Activated naive CD4-positive, alpha-beta T cell treated with anti-CD3 and anti-CD28 coated beads for 36 hours (primary cell): ENCODE results near the gene SPCS1. TPM values are rescaled to one million over a fixed set of nuclear protein-coding genes. Genes with fewer than 3 reads are reported as not detected.
"Not testable (repeated sequence)": the region's sequence is repeated elsewhere in the genome, so short reads cannot be mapped to it uniquely, and the experiment has no call there.

Source experiments
- CTCF ChIA-PET: fragments of 350-600 bp; sonication (Branson Sonifier 250); formaldehyde crosslinking; loops from one replicate; lab custom pipeline; 2021; ENCODE audit warnings: antibody characterized with exemption; lab: Charles Lee
- DNase-seq: peaks from one replicate; pipeline ENCODE4 v3.0.0-alpha.2; 2020
- H3K27ac Mint-ChIP-seq: one replicate; pipeline ENCODE4 v1.8.0; 2021; ENCODE audit warnings: mild to moderate bottlenecking, mixed read lengths
- H3K27me3 Mint-ChIP-seq: one replicate; pipeline ENCODE4 v1.8.0; 2021; ENCODE audit warnings: low read depth, mixed read lengths
- H3K36me3 Mint-ChIP-seq: one replicate; pipeline ENCODE4 v1.8.0; 2021; ENCODE audit warnings: low read depth, mixed read lengths
- H3K4me1 Mint-ChIP-seq: one replicate; pipeline ENCODE4 v1.8.0; 2021; ENCODE audit warnings: low read depth, mixed read lengths
- H3K4me3 Mint-ChIP-seq: one replicate; pipeline ENCODE4 v1.8.0; 2021; ENCODE audit warnings: mild to moderate bottlenecking, moderate library complexity, mixed read lengths
- H3K9me3 Mint-ChIP-seq: one replicate; pipeline ENCODE4 v1.8.0; 2021; ENCODE audit warnings: mixed read lengths
- intact Hi-C: fragments of 100-400 bp; cut with micrococcal nuclease; formaldehyde crosslinking; loops from one replicate; pipeline ENCODE4 v1.15.1; 2023
- total RNA-seq, 2 experiments: library from RNA; stranded (reverse); gene quantifications; one replicate each; pipeline ENCODE4 v1.2.3, GENCODE V29; 2021

The SPCS1 gene
- total RNA-seq, 2 experiments from 2014 or later = 118 to 123 TPM

- Mint-ChIP-seq H3K9me3 (peaks cover 2% of the 10 kb centered on the region), H3K4me3 (no peak overlapping the region), H3K27me3 (no peaks in the 10 kb centered on the region), H3K36me3 (peaks cover 16% of the 10 kb centered on the region), H3K4me1 (peaks cover 28% of the 10 kb centered on the region), H3K27ac (peak overlapping the region; percentile 81)
- CTCF ChIA-PET = interaction anchor here (1.2 to 1.4 kb wide), 2 partner anchors 78 to 93 kb away, joined by 3 to 4 read pairs; no protein-coding TSS in a partner anchor
- intact Hi-C loops = no loop called here
- DNase-seq = peak; percentile 42
Measured at GRCh38 chr3:52721002-52721729, 15.3 kb downstream of the SPCS1 start.

GRCh38 chr3:52721730-52722008 is 15.8 kb downstream of the SPCS1 start:
- Mint-ChIP-seq H3K36me3 (peaks cover 16% of the 10 kb centered on the region), H3K27me3 (no peaks in the 10 kb centered on the region), H3K27ac (peak overlapping the region; percentile 81), H3K4me1 (peaks cover 28% of the 10 kb centered on the region), H3K9me3 (peaks cover 2% of the 10 kb centered on the region), H3K4me3 (no peak overlapping the region)
- intact Hi-C loops = no loop called here
- CTCF ChIA-PET = interaction anchor here (1.2 kb wide), 1 partner anchor 77 kb away, joined by 3 read pairs; no protein-coding TSS in a partner anchor
- DNase-seq = no peak

- CTCF ChIA-PET = no interaction called here
Measured at GRCh38 chr3:52722491-52722890, 16.6 kb downstream of the SPCS1 start.

GRCh38 chr3:52723935-52724334 is 18.0 kb downstream of the SPCS1 start:
- Mint-ChIP-seq H3K27me3 (no peaks in the 10 kb centered on the region), H3K36me3 (peaks cover 19% of the 10 kb centered on the region), H3K4me1 (peaks cover 28% of the 10 kb centered on the region), H3K27ac (no peak overlapping the region), H3K4me3 (no peak overlapping the region), H3K9me3 (peaks cover 7% of the 10 kb centered on the region)
- intact Hi-C loops = no loop called here
- DNase-seq = no peak
- CTCF ChIA-PET = interaction anchor here (1.1 kb wide), 1 partner anchor 179 kb away, joined by 4 read pairs; no protein-coding TSS in a partner anchor

More at GRCh38 chr3:52722491-52722890, 16.6 kb downstream of the SPCS1 start:
- intact Hi-C loops = no loop called here
- Mint-ChIP-seq H3K4me3 (no peak overlapping the region), H3K36me3 (peaks cover 16% of the 10 kb centered on the region), H3K9me3 (peaks cover 2% of the 10 kb centered on the region), H3K4me1 (peaks cover 28% of the 10 kb centered on the region), H3K27me3 (no peaks in the 10 kb centered on the region), H3K27ac (peak overlapping the region; percentile 36)
- DNase-seq = no peak

- Mint-ChIP-seq H3K36me3 (peaks cover 19% of the 10 kb centered on the region), H3K27me3 (no peaks in the 10 kb centered on the region), H3K9me3 (peaks cover 9% of the 10 kb centered on the region), H3K4me3 (no peak overlapping the region), H3K27ac (no peak overlapping the region), H3K4me1 (peaks cover 28% of the 10 kb centered on the region)
- no peak for DNase-seq
- intact Hi-C loops = no loop called here
- CTCF ChIA-PET = interaction anchor here (1.1 kb wide), 1 partner anchor 179 kb away, joined by 4 read pairs; no protein-coding TSS in a partner anchor
Measured at GRCh38 chr3:52724511-52724910, 18.6 kb downstream of the SPCS1 start.

- H3K4me3 Mint-ChIP-seq, intact Hi-C loops, DNase-seq, H3K27me3 Mint-ChIP-seq, H3K27ac Mint-ChIP-seq: not testable (repeated sequence)
- Mint-ChIP-seq H3K9me3 (peaks cover 21% of the 10 kb centered on the region), H3K36me3 (peaks cover 46% of the 10 kb centered on the region), H3K4me1 (peaks cover 12% of the 10 kb centered on the region)
- CTCF ChIA-PET = interaction anchor here (0.7 kb wide), 1 partner anchor 9 kb away, joined by 4 read pairs; no protein-coding TSS in a partner anchor
Measured at GRCh38 chr3:52728753-52729152, 22.8 kb downstream of the SPCS1 start.

GRCh38 chr3:52730681-52731080 is 24.8 kb downstream of the SPCS1 start:
- peaks cover 22% of the 10 kb centered on the region for H3K9me3 Mint-ChIP-seq
- H3K36me3 Mint-ChIP-seq = peaks cover 60% of the 10 kb centered on the region
- no peak overlapping the region for H3K4me3 Mint-ChIP-seq
- no peaks in the 10 kb centered on the region for H3K27me3 Mint-ChIP-seq
- H3K27ac Mint-ChIP-seq = no peak overlapping the region
- H3K4me1 Mint-ChIP-seq = peaks cover 12% of the 10 kb centered on the region
- CTCF ChIA-PET = interaction anchor here (0.6 kb wide), 1 partner anchor 1021 kb away, joined by 3 read pairs; no protein-coding TSS in a partner anchor
- DNase-seq = peak; percentile 14
- intact Hi-C loops = no loop called here

- peaks cover 61% of the 10 kb centered on the region for H3K36me3 Mint-ChIP-seq
- H3K4me3 Mint-ChIP-seq = no peak overlapping the region
- H3K9me3 Mint-ChIP-seq = peaks cover 22% of the 10 kb centered on the region
- peaks cover 12% of the 10 kb centered on the region for H3K4me1 Mint-ChIP-seq
- intact Hi-C loops = no loop called here
- H3K27ac Mint-ChIP-seq = no peak overlapping the region
- H3K27me3 Mint-ChIP-seq = no peaks in the 10 kb centered on the region
- CTCF ChIA-PET = interaction anchor here (0.6 kb wide), 2 partner anchors 273 to 545 kb away, joined by 3 read pairs; no protein-coding TSS in a partner anchor
- DNase-seq = no peak
Measured at GRCh38 chr3:52731590-52731989, 25.7 kb downstream of the SPCS1 start.

- peaks cover 12% of the 10 kb centered on the region for H3K4me1 Mint-ChIP-seq
- intact Hi-C loops = no loop called here
- H3K36me3 Mint-ChIP-seq = peaks cover 61% of the 10 kb centered on the region
- DNase-seq = no peak
- H3K27ac Mint-ChIP-seq = no peak overlapping the region
- H3K4me3 Mint-ChIP-seq = no peak overlapping the region
- no peaks in the 10 kb centered on the region for H3K27me3 Mint-ChIP-seq
- CTCF ChIA-PET = interaction anchor here (0.5 kb wide), 1 partner anchor 22 kb away, joined by 3 read pairs; no protein-coding TSS in a partner anchor
- H3K9me3 Mint-ChIP-seq = peaks cover 21% of the 10 kb centered on the region
Measured at GRCh38 chr3:52733256-52733891, 27.5 kb downstream of the SPCS1 start.

GRCh38 chr3:52739730-52740129 is 33.8 kb downstream of the SPCS1 start:
- CTCF ChIA-PET = interaction anchor here (0.6 kb wide), 1 partner anchor 24 kb away, joined by 5 read pairs; no protein-coding TSS in a partner anchor
- DNase-seq = no peak
- Mint-ChIP-seq H3K4me3 (no peak overlapping the region), H3K4me1 (no peaks in the 10 kb centered on the region), H3K9me3 (no peaks in the 10 kb centered on the region), H3K27me3 (no peaks in the 10 kb centered on the region), H3K27ac (no peak overlapping the region), H3K36me3 (peaks cover 19% of the 10 kb centered on the region)
- intact Hi-C loops = no loop called here

DNA sequence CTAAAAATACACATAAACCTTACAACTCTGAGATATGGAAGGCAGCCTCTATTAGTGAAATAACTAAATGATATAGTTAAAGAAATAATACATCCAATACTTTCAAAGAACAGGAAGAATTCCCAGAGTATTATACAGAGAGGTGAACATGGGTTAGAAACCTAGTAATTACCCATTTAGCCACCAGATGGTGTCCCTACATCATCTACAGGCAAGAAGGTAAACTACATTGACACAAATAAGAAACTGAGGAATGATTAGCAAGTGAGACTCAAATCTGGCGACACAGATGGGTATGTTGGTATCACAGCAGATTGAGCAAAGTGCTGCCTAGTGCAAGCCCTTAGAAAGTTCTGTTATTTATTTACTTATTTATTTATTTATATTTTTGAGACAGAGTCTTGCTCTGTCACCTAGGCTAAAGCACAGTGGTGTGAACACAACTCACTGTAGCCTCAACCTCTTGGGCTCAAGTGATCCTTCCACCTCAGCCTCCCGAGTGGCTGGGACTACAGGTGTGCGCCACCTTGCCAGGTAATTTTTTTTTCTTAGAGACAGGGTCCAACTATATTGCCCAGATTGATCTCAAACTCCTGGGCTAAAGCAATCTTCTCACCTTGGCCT is 36.6 kb downstream of the SPCS1 start:
- no peaks in the 10 kb centered on the region for H3K27me3 Mint-ChIP-seq
- intact Hi-C loops = loop anchor here (1.0 to 2.0 kb wide), 4 partner anchors 78 to 454 kb away; no protein-coding TSS in a partner anchor
- H3K9me3 Mint-ChIP-seq = no peaks in the 10 kb centered on the region
- H3K4me3 Mint-ChIP-seq = no peak overlapping the region
- no peaks in the 10 kb centered on the region for H3K4me1 Mint-ChIP-seq
- CTCF ChIA-PET = interaction anchor here (0.6 to 1.1 kb wide), 7 partner anchors 41 to 339 kb away, joined by 3 to 5 read pairs (median 3); no protein-coding TSS in a partner anchor
- H3K36me3 Mint-ChIP-seq = peaks cover 13% of the 10 kb centered on the region
- DNase-seq = no peak
- H3K27ac Mint-ChIP-seq = no peak overlapping the region

- Mint-ChIP-seq H3K36me3 (peaks cover 13% of the 10 kb centered on the region), H3K9me3 (no peaks in the 10 kb centered on the region), H3K27me3 (no peaks in the 10 kb centered on the region), H3K4me1 (no peaks in the 10 kb centered on the region), H3K27ac (no peak overlapping the region), H3K4me3 (no peak overlapping the region)
- CTCF ChIA-PET = interaction anchor here (0.9 to 1.1 kb wide), 5 partner anchors 78 to 339 kb away, joined by 3 to 5 read pairs (median 4); no protein-coding TSS in a partner anchor
- DNase-seq = no peak
- intact Hi-C loops = loop anchor here (2.0 kb wide), 1 partner anchor 454 kb away; no protein-coding TSS in a partner anchor
Measured at GRCh38 chr3:52743152-52743551, 37.2 kb downstream of the SPCS1 start.
